MM.1S (cell line): ENCODE results near the gene ZNF513.

Source experiments
- DNase-seq: peaks from one replicate; pipeline ENCODE4 v3.0.0-alpha.2; 2015
- H2AFZ ChIP-seq: fragments of 300-600 bp; sonication (generic); 2 replicates; pipeline ENCODE4 v1.6.0; 2016; ENCODE audit warnings: antibody characterized with exemption, low read length
- H3F3A ChIP-seq: fragments of 300-600 bp; sonication (generic); 2 replicates; pipeline ENCODE4 v1.6.1; 2016; ENCODE audit warnings: mild to moderate bottlenecking, antibody characterized with exemption, low read length, moderate library complexity, mixed read lengths; ENCODE audit not compliant: insufficient read depth
- H3K27ac ChIP-seq: fragments of 300-600 bp; sonication (generic); 2 replicates; pipeline ENCODE4 v1.5.1; 2016; ENCODE audit warnings: mild to moderate bottlenecking, low read length
- H3K27me3 ChIP-seq: fragments of 300-600 bp; sonication (generic); replicated peaks from 2 replicates; pipeline ENCODE4 v1.6.0; 2016; ENCODE audit warnings: low read length; ENCODE audit not compliant: insufficient read depth
- H3K36me3 ChIP-seq: fragments of 300-600 bp; sonication (generic); replicated peaks from 2 replicates; pipeline ENCODE4 v1.6.1; 2016; ENCODE audit warnings: mild to moderate bottlenecking, low read length, mixed read lengths; ENCODE audit not compliant: insufficient read depth
- H3K4me1 ChIP-seq: fragments of 300-600 bp; sonication (generic); 2 replicates; pipeline ENCODE4 v1.6.1; 2016; ENCODE audit warnings: low read length, mixed read lengths
- H3K4me2 ChIP-seq: fragments of 300-600 bp; sonication (generic); 2 replicates; pipeline ENCODE4 v1.6.0; 2016; ENCODE audit warnings: low read depth, low read length
- H3K4me3 ChIP-seq: fragments of 300-600 bp; sonication (generic); 2 replicates; pipeline ENCODE4 v1.5.1; 2016; ENCODE audit warnings: low read length, mixed read lengths
- H3K79me2 ChIP-seq: fragments of 300-600 bp; sonication (generic); 2 replicates; pipeline ENCODE4 v1.6.1; 2016; ENCODE audit warnings: mixed run types, low read length, mixed read lengths
- H3K9ac ChIP-seq: fragments of 300-600 bp; sonication (generic); 2 replicates; pipeline ENCODE4 v1.6.1; 2016; ENCODE audit warnings: low read length, mixed read lengths
- H3K9me2 ChIP-seq: fragments of 300-600 bp; sonication (generic); replicated peaks from 2 replicates; pipeline ENCODE4 v1.6.1; 2016; ENCODE audit warnings: mild to moderate bottlenecking, low read length, mixed read lengths; ENCODE audit not compliant: insufficient read depth
- H3K9me3 ChIP-seq: fragments of 300-600 bp; sonication (generic); replicated peaks from 2 replicates; pipeline ENCODE4 v1.6.1; 2016; ENCODE audit warnings: mild to moderate bottlenecking, low read length, mixed read lengths; ENCODE audit not compliant: insufficient read depth
- H4K20me1 ChIP-seq: fragments of 300-600 bp; sonication (generic); 2 replicates; pipeline ENCODE4 v1.6.1; 2016; ENCODE audit warnings: mild to moderate bottlenecking, low read length, moderate library complexity, mixed read lengths; ENCODE audit not compliant: insufficient read depth
- EZH2 ChIP-seq: fragments of 300-600 bp; sonication (generic); optimal IDR thresholded peaks from 2 replicates; pipeline ENCODE3; 2017; ENCODE audit warnings: low read depth, mild to moderate bottlenecking, antibody characterized with exemption, low read length, mixed read lengths
- EZH2phosphoT487 ChIP-seq: fragments of 300-600 bp; sonication (generic); IDR thresholded peaks from 2 replicates; pipeline ENCODE4 v1.6.1; 2018; ENCODE audit warnings: antibody characterized with exemption, low read length
- TF ChIP-seq, protein P1 (sequence below): fragments of 300-600 bp; sonication (generic); IDR thresholded peaks from 2 replicates; pipeline ENCODE4 v1.5.1; 2016; ENCODE audit warnings: antibody characterized with exemption, low read length, mixed read lengths

The ZNF513 gene

GRCh38 chr2:27370026-27370815, 10.3 kb downstream of the ZNF513 start, which contains the start of the genes EIF2B4 and SNX17:
EIF2B4 (minus strand) TSS chr2:27370338; CDS start chr2:27370314, 24 bp downstream.
SNX17 (plus strand) TSS chr2:27370616; CDS start chr2:27370744, 128 bp downstream.
- peak within 1 kb of the TSS; percentile 68 for H3K27ac ChIP-seq
- H4K20me1 ChIP-seq, result no peaks in the 10 kb centered on the region
- peak within 1 kb of the TSS; percentile 83 for H2AFZ ChIP-seq
- peaks cover 9% of the 10 kb centered on the region; the same call in 1 of the 2 replicates for H3K4me1 ChIP-seq
- TF ChIP-seq, protein P1, sequence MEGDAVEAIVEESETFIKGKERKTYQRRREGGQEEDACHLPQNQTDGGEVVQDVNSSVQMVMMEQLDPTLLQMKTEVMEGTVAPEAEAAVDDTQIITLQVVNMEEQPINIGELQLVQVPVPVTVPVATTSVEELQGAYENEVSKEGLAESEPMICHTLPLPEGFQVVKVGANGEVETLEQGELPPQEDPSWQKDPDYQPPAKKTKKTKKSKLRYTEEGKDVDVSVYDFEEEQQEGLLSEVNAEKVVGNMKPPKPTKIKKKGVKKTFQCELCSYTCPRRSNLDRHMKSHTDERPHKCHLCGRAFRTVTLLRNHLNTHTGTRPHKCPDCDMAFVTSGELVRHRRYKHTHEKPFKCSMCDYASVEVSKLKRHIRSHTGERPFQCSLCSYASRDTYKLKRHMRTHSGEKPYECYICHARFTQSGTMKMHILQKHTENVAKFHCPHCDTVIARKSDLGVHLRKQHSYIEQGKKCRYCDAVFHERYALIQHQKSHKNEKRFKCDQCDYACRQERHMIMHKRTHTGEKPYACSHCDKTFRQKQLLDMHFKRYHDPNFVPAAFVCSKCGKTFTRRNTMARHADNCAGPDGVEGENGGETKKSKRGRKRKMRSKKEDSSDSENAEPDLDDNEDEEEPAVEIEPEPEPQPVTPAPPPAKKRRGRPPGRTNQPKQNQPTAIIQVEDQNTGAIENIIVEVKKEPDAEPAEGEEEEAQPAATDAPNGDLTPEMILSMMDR, result peak; percentile 79
- no peak for TF ChIP-seq EZH2
- H3K4me3 ChIP-seq, result peak within 1 kb of the TSS; percentile 98
- peaks cover 56% of the 10 kb centered on the region for H3K79me2 ChIP-seq
- no peaks in the 10 kb centered on the region for H3K9me2 ChIP-seq
- peaks cover 4% of the 10 kb centered on the region; the same call in 1 of the 2 replicates for H3F3A ChIP-seq
- no peaks in the 10 kb centered on the region; the same call in 1 of the 2 replicates for H3K36me3 ChIP-seq
- H3K9me3 ChIP-seq, result no peaks in the 10 kb centered on the region
- peak; percentile 99 for DNase-seq
- H3K9ac ChIP-seq, result peak within 1 kb of the TSS; percentile 97
- H3K27me3 ChIP-seq, result no peaks in the 10 kb centered on the region
- H3K4me2 ChIP-seq, result peak within 1 kb of the TSS; percentile 82

DNA sequence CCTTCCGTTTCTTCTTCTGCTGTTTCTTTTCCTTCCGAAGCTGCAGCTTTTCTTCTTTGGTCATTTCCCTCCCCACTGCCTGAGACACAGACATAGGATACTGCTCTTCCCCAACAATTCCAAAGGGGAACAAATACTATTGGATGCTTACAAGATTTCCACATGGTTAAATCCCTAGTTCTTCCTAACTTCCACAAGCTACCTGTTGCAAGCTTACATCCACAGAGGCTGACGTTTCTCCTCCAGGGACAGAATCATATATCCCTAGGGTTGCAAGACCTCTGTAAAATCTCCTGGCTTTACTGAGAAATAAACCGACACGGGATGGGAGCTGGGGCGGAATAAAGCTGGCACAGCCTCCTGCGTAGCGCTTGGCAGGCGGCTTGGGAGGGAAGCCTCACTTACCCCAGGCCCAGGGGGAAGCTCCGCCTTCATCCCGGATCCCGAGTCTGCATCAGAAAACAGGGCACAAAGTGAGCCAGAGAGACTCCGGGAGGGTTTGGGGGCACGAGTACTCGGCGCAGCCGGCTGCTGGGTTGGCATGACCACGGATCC, 11.0 kb downstream of the ZNF513 start:
- H2AFZ ChIP-seq, result peak overlapping the region; percentile 71

GRCh38 chr2:27363933-27364332, 16.6 kb downstream of the ZNF513 start:
- no peak for DNase-seq
- TF ChIP-seq EZH2phosphoT487, result no peak
- TF ChIP-seq, protein P1, result no peak
- no peak for TF ChIP-seq EZH2
- H3K27me3 ChIP-seq, result no peaks in the 10 kb centered on the region
- H3K79me2 ChIP-seq, result peaks cover 17% of the 10 kb centered on the region
- H3K9me3 ChIP-seq, result no peaks in the 10 kb centered on the region
- no peak overlapping the region for H2AFZ ChIP-seq
- no peak overlapping the region for H3K9ac ChIP-seq
- no peak overlapping the region for H3K4me2 ChIP-seq
- no peaks in the 10 kb centered on the region for H3K9me2 ChIP-seq
- H3K27ac ChIP-seq, result no peak overlapping the region
- H3K36me3 ChIP-seq, result peaks cover 2% of the 10 kb centered on the region
- H4K20me1 ChIP-seq, result no peaks in the 10 kb centered on the region
- H3K4me1 ChIP-seq, result peaks cover 5% of the 10 kb centered on the region; the same call in 1 of the 2 replicates
- peaks cover 6% of the 10 kb centered on the region for H3F3A ChIP-seq
- H3K4me3 ChIP-seq, result no peak overlapping the region

More for the DNA sequence above, 11.0 kb downstream of the ZNF513 start:
- peaks cover 4% of the 10 kb centered on the region; the same call in 1 of the 2 replicates for H3F3A ChIP-seq
- no peaks in the 10 kb centered on the region for H3K27me3 ChIP-seq
- peaks cover 9% of the 10 kb centered on the region; the same call in 1 of the 2 replicates for H3K4me1 ChIP-seq
- no peaks in the 10 kb centered on the region for H3K9me2 ChIP-seq
- no peak for DNase-seq
- peak overlapping the region; percentile 65 for H3K4me2 ChIP-seq
- no peaks in the 10 kb centered on the region for H3K9me3 ChIP-seq
- H3K79me2 ChIP-seq, result peaks cover 56% of the 10 kb centered on the region
- peak overlapping the region; percentile 80 for H3K4me3 ChIP-seq
- H3K9ac ChIP-seq, result peak overlapping the region; percentile 80
- H3K36me3 ChIP-seq, result no peaks in the 10 kb centered on the region; the same call in 1 of the 2 replicates
- peak overlapping the region; percentile 44; the same call in 1 of the 2 replicates for H3K27ac ChIP-seq
- H4K20me1 ChIP-seq, result no peaks in the 10 kb centered on the region
- TF ChIP-seq, protein P1, result no peak
- TF ChIP-seq EZH2phosphoT487 (no peak), EZH2 (no peak)
